GM19043 (cell line): Measurements from ENCODE around the gene PUS10.
"Not testable (repeated sequence)": the region's sequence is repeated elsewhere in the genome, so short reads cannot be mapped to it uniquely, and the experiment has no call there.

ENCODE experiments used
- ATAC-seq: cut with Tn5 transposase; IDR thresholded peaks from one replicate; pipeline ENCODE4 v1.9.1; 2021; ENCODE audit warnings: low read depth; ENCODE audit not compliant: unreplicated experiment

The PUS10 gene

DNA sequence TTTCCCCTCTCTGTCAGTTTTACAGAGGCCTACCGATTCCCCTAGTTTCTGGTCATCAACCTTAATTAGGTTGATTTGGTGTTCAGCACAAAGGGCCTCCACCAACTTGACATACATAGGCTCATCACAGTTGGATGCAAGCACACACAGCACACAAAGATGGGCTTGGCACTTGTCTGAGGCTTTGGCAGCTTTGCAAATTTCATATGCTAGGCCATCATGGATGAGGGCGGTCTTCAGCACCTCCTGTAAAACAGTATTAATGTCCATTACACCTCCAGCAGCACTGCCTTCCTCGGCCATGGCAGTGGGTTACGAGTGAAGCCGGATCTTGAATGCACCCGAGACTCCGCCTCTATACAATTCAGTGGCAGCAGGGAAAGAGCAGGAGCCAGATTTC, 79.8 kb downstream of the PUS10 start:
- ATAC-seq, result no peak

DNA sequence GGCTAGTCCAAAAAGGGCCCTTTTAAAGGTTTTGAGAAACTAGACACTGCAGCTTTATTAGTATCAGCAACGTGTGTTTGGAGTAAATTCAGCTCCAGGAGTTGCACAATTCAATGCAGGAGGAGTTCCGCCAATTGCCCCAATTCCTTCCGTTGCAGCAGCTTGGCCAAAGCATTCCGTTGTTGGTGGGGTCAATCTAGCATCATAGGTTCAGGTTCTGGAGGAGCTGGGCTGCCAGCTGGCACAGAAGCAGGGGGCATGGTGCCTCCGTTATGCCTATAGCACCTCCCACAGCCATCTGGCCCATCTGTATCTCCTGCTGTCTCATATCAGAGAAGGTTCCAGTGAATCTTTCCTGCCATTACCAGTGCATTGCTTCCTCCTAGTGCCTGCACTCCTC, 81.3 kb downstream of the PUS10 start:
- ATAC-seq, result no peak

DNA sequence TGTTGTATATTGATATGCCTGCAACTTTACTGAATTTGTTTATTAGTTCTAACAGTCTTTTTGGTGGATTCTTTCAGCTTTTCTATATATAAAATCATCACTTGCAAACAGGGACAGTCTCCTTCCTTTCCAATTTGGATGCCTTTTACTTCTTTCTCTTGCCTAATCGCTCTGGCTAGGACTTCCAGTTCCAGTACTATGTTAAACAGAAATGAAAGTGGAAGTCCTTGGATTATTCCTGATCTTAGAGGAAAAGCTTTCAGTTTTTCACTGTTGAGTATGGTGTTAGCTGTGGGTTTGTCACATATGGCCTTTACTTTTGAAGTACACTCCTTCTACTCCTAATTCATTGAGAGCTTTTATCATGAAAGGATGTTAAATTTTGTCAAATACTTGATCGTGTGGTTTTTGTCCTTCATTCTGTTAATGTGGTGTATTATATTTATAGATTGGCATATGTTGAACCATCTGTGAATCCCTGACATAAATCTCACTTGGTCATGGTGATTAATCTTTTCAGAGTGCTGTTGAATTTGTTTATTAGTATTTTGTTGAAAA, 83.8 kb downstream of the PUS10 start:
- no peak for ATAC-seq

DNA sequence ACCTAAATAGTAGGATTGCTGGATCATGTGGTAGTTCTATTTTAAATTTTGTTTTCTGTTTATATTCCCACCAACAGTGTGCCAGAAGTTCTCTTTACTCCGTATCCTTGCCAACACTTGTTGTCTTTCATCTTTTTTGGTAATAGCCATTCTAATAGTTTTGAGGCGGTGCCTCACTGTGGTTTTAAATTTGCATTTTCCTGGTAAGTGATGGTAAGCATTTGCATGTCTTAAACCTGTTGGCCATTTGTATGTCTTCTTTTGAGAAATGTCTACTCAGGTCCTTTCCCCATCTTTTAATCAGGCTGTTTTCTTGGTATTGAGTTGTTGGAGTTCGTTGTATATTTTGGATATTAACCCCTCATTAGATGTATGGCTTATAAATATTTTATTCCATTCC, 85.1 kb downstream of the PUS10 start:
- no peak for ATAC-seq

DNA sequence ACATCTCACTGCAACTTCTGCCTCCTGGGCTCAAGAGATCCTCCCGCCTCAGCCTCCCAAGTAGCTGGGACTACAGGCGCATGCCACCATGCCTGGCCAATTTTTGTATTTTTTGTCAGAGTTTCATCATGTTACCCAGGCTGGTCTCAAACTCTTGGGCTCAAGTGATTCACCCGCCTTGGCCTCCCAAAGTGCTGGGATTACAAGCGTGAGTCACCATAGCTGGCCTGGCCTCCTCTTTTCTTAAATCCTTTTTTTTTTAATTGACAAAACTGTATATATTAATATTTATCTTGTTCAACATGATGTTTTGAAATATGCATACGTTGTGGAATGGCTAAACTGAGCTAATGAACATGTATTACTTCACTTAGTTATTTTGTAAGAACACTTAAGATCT, 86.0 kb downstream of the PUS10 start:
- not testable (repeated sequence) for ATAC-seq

DNA sequence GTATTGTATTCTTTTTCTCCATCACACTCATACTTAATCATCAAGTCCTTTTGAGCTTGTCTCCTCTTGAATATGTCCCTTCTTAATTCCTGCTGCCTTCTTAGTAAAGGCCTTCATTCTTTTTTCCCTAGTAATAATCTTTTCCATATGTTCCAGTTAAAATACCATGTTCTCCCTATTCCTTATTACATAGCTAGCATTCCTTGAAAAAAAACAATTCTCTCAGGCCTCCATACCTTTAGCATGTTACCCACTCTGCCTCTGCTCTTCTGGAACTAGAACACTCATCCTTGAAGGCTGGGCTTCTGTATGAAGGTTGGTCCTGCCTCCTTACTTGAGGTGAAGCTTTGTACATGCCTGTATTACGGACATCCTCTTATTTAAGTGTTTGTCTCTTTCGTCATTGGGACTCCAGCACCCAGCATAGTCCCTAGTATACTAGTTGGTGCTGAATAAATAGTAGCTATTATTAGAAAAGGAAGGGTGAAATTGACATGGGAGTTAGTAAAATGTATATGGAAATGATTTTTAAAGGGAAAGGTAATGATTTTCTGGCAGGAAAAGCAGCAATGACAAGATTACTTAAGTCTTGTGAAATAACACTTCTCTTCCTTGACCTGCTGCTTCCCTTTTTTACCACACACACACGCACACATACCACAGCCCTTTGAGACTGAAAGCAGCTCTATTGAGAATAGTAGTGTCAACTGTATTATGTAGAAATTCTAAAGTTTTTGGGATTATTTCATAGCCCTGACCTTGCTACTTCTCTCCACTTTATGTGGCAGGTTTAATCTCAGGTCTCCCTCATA, 91.1 kb downstream of the PUS10 start:
- ATAC-seq, result no peak

DNA sequence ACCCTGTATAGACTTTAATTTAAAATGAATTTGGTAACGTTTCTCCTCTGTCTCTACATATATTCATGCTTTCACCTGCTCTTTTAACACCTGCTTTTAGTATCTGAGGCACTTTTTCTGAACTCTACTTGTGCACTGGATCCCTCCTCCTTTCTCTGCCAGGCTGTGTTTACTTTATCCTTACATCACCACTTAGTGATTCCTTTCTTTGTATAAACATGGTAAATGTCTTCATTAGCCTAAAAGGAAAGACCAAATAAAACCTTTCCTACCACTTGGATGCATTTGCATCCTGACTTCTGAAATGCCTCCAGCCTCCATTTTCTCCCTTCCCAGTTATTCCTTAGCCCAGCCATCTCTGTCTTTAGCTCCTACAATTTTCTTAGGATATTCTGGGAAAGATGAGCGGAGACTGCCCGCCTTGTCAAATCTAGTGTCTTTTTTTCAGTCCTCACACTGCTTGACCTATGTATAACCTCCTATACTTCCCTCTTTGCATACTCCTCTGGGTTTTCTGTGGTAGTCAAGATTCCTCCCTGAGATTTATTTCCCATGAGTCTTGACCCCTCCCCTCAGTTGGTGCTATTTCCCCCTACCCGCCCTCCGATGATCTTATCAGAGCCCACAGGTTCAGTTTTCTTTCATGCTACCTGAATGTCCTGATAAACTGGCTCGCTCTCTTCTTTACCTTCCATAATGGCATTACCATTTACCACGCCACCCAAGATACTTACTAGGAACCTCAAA, 91.9 kb downstream of the PUS10 start:
- ATAC-seq, result no peak

DNA sequence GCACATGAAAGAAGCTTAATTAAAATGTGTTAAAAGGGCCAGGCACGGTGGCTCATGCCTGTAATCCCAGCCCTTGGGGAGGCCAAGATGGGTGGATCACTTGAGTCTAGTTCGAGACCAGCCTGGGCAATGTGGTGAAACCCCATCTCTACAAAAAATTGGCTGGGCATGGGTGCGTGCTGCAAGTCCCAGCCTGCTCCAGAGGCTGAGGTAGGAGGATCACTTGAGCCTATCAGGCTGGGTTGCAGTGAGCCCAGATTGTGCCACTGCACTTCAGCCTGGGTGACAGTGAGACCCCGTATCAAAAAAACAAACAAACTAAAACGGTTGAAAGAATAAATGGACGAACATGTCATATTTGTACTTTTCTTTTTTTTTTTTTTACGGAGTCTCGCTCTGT, 110.7 kb downstream of the PUS10 start:
- no peak for ATAC-seq

DNA sequence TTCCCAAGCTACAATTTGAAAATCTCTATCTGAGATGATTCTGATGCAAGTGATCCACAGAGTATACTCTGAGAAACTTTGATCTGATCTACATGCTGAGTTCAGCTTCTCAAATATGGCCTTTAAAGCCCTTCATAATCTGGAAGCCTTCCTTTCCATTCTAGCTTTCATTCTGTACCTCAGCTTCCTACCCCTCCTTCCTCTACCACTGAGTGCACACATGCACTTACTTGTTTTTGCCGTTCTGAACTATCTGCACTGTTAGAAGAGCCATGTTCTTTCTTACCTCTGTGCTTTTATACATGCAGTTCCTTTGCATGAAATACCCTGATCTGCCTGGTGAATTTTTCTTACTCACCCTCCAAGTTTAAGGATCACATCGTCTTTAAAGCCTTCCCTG, 111.7 kb downstream of the PUS10 start:
- ATAC-seq, result no peak

DNA sequence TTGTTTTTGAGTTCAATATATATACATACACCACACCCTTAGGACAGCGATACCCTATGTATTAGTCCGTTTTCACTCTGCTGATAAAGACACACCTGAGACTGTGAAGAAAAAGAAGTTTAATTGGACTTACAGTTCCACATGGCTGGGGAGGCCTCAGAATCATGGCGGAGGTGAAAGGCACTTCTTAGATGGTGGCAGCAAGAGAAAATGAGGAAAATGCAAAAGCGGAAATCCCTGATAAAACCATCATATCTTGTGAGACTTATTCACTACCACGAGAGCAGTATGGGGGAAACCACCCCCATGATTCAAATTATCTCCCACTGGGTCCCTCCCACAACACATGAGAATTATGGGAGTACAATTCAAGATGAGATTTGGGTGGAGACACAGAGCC, 112.2 kb downstream of the PUS10 start:
- not testable (repeated sequence) for ATAC-seq

DNA sequence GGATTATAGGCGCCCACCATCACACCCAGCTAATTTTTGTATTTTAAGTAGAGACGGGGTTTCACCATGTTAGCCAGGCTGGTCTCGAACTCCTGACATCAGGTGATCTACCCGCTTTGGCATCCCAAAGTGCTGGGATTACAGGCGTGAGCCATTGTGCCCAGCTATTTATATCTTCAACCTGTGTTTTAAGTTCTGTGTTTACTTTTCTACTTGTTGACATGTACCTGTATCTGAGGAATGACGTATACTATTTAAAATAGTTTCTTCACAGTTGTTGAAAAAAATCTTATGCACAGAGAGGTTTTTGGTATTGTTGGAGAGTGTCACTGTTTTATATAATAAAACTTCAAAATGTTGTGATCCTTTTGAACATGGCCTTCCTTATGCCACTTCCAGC, 116.8 kb downstream of the PUS10 start:
- not testable (repeated sequence) for ATAC-seq

DNA sequence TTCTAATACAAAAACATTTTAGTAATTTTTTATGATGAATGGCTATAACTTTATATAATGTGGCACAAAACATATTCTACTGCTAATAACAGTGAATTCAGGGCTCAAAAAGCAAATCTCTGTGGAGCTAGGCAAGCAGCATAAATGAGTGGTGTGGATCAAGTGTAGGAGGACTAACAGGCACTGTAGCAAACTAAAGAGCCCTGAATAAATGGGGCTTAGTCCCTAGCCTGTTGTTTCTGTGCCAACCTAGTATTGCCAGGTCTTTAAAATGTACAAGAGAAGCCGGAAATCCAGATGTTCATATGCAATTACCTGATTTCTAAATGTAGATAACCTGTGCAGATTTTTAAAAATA, 118.2 kb downstream of the PUS10 start:
- peak; percentile 34 for ATAC-seq

DNA sequence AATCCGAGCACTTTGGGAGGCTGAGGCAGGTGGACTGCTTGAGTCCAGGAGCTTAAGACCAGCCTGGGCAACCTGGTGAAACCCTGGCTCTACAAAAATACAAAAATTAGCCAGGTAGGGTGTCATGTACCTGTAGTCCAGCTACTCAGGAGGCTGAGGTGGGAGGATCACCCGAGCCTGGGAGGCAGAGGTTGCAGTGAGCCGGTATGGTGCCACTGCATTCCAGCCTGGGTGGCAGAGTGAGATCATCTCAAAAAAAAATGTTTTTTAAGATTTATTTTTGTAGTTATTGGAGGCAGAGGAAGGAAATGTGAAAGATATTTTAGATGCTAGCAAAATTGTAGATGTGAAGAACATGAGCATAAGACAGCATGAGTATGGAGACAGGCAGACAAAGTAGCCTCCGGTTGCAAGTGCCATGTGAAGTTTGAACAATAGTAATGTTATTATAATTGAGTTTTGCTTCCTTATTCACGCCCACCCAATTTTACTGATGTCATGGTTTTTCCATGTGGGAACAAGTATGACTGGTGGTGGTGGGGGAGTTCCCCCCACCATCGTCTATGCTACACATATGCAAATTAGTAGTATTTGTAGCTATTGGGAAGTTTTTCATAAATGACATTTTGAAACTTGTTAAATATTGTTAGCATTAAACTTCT, 118.7 kb downstream of the PUS10 start:
- peak; percentile 51 for ATAC-seq

DNA sequence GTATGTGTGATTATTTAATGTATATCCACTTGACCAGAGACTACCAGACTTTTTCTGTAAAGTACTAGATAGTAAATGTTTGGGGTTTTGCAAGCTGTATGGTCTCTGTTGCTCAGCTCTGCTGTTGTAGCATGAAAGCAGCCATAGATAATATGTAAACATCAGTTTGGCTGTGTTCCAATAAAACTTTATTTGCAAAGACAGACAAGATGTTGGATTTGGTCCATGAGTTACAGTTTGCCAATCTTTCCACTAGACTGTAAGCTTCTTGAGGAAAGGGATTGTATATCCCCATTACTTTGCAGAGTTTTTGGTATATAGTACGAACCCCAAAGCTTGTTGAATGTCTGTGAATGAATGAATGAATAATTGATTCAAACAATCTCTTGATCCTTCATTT, 119.5 kb downstream of the PUS10 start:
- no peak for ATAC-seq
